ENCODE data around the gene TTC39B. TPM values are rescaled to one million over a fixed set of nuclear protein-coding genes. Genes with fewer than 3 reads are reported as not detected.

The TTC39B gene
- polyA plus RNA-seq, 6 donors from 2014 or later, result 0.19 to 6.7 (median 3.2) TPM

GRCh38 chr9:15138357-15138686 is 168.7 kb downstream of the TTC39B start:
- no peaks in the 10 kb centered on the region for H3K9me3 Mint-ChIP-seq
- DNase-seq (no peak), ATAC-seq (ENCODE audit: low read depth in 2 of 2) (no peak)
- no peak overlapping the region for H3K27ac Mint-ChIP-seq
- no peaks in the 10 kb centered on the region for H3K36me3 Mint-ChIP-seq
- peaks cover 4 to 7% (median 6%) of the 10 kb centered on the region in 3 donors for H3K27me3 Mint-ChIP-seq
- H3K4me3 Mint-ChIP-seq, result no peak overlapping the region
- H3K4me1 Mint-ChIP-seq, result peaks cover 4 to 5% (median 5%) of the 10 kb centered on the region in 3 donors

DNA sequence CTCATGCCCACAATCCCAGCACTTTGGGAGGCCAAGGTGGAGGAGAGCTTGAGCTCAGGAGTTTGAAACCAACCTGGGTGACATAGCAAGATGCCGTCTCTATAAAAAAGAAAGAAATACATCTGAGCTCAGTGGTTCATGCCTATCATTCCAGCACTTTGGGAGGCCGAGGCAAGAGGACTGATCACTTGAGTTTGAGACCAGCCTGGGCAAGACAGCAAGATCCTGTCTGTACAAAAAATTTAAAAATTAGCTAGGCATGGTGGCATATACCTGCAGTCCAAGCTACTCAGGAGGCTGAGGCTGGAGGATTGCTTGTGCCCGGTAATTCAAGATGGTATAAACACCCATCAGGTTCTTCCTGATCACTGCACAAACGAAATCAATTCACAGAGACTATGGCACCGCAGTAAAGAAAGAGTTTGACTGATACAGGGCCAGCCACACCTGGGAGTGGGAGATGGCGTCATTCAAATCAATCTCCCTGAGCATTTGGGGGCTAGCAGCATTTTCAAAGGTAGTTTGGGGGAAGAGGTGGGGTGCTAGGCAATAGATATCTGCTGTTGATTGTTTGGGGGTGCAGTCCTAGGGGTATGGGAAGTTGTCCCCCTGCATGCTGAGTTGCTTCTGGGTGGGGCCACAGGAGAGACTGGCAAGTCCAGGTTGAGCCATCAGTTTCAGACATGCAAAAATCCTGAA is 169.2 kb downstream of the TTC39B start:
- Mint-ChIP-seq H3K9me3 (no peaks in the 10 kb centered on the region), H3K27me3 (peaks cover 6 to 7% (median 6%) of the 10 kb centered on the region in 3 donors), H3K4me1 (peaks cover 4 to 5% (median 5%) of the 10 kb centered on the region in 3 donors), H3K36me3 (no peaks in the 10 kb centered on the region), H3K4me3 (no peak overlapping the region), H3K27ac (peak overlapping the region in 1 of 6 donors; percentile 42)
- no peak for ATAC-seq (ENCODE audit: low read depth in 2 of 2)
- DNase-seq, result no peak

DNA sequence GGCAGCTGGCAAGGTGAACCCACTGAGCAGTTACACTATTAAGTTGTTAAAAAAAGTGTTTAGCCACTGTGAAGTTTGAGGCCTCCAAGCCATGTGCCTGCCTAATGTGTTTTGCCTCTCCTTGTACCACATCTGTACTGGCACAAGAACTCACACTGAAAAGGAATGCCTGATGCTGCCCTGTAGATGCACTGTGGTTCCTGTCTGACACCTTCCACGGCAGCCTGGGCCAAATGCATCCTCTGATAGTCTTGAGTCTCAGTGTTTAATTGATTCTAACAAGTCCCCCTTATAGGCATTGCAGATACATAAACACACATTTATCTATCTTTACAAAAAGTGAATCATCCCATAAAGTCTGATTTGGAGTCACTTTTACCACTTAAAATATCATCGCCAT is 169.9 kb downstream of the TTC39B start:
- H3K4me3 Mint-ChIP-seq, result no peak overlapping the region
- peaks cover 6 to 7% (median 6%) of the 10 kb centered on the region in 3 donors for H3K27me3 Mint-ChIP-seq
- no peak for ATAC-seq (ENCODE audit: low read depth in 2 of 2)
- H3K27ac Mint-ChIP-seq, result no peak overlapping the region
- no peaks in the 10 kb centered on the region for H3K36me3 Mint-ChIP-seq
- DNase-seq, result no peak
- H3K9me3 Mint-ChIP-seq, result no peaks in the 10 kb centered on the region
- peaks cover 4 to 5% (median 5%) of the 10 kb centered on the region in 3 donors for H3K4me1 Mint-ChIP-seq

GRCh38 chr9:15136646-15137045 is 170.4 kb downstream of the TTC39B start:
- H3K9me3 Mint-ChIP-seq, result no peaks in the 10 kb centered on the region
- no peak overlapping the region for H3K27ac Mint-ChIP-seq
- ATAC-seq (ENCODE audit: low read depth in 2 of 2) (no peak), DNase-seq (no peak)
- peaks cover 6 to 7% (median 6%) of the 10 kb centered on the region in 3 donors for H3K27me3 Mint-ChIP-seq
- H3K4me1 Mint-ChIP-seq, result peaks cover 4 to 5% (median 5%) of the 10 kb centered on the region in 3 donors
- H3K36me3 Mint-ChIP-seq, result no peaks in the 10 kb centered on the region
- H3K4me3 Mint-ChIP-seq, result no peak overlapping the region

DNA sequence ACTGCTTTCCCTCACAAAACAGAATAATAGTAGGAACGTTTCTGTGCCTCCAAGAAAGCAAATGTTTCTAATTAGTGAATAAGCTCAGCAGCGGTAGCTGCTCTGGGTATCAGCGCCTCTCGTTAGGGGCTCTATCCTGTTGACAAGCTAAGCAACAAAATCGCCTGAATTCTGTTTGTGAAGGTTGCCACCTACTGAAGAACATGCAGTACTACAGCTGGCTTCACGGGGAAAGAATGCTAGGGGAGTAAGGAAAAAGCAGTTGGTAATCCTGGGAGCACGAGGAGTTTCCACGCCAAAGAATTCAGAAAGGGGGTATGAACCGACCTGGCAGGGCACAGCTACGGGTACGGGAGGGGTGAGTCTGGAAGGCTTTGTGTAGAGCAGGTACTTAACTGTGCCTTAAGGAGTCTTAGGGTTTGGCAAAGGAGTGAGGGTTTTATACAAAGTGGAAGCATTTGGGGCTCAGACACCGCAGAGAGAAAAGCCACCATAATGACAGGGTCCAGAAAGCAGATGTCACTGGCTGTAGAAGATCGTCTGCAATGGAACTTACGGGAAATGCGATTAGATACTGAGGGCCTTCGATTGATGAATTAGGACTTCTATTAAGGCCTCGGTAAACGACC is 171.7 kb downstream of the TTC39B start:
- Mint-ChIP-seq H3K36me3 (no peaks in the 10 kb centered on the region), H3K27ac (peak overlapping the region in 1 of 6 donors; percentile 2), H3K27me3 (peaks cover 2 to 11% (median 6%) of the 10 kb centered on the region in 3 donors), H3K4me3 (no peak overlapping the region), H3K4me1 (peaks cover 4 to 5% (median 5%) of the 10 kb centered on the region in 3 donors), H3K9me3 (no peaks in the 10 kb centered on the region)
- ATAC-seq (ENCODE audit: low read depth in 2 of 2) (no peak), DNase-seq (peak; percentile 3)

- DNase-seq (no peak), ATAC-seq (ENCODE audit: low read depth in 2 of 2) (no peak)
- Mint-ChIP-seq H3K27ac (no peak overlapping the region), H3K9me3 (no peaks in the 10 kb centered on the region), H3K4me3 (no peak overlapping the region), H3K4me1 (peaks cover 4 to 5% (median 5%) of the 10 kb centered on the region in 3 donors), H3K27me3 (peaks cover 0 to 11% (median 10%) of the 10 kb centered on the region in 3 donors), H3K36me3 (no peaks in the 10 kb centered on the region)
Observed at GRCh38 chr9:15133488-15133887, 173.5 kb downstream of the TTC39B start.

DNA sequence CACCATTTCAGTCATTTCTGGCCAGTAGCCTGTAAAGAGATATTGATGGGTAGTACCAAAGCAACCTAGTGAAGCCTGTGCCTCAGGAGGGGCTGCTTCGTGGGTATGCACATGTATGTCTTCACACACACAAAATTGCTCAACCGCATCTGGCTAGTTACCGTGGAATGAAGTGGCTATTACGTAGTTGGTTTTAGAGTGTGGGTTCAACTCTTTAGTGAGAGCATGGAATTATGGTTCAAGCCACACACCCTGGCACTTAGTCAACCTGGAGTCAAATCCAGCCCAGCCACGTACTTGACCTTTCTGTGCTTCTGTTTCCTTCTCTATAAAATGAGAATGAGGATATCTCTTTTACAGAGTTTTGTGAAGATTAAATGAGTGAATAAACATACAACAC is 174.9 kb downstream of the TTC39B start:
- Mint-ChIP-seq H3K27ac (no peak overlapping the region), H3K27me3 (peaks cover 8 to 19% (median 11%) of the 10 kb centered on the region in 3 donors), H3K36me3 (no peaks in the 10 kb centered on the region), H3K4me1 (peaks cover 4 to 5% (median 5%) of the 10 kb centered on the region in 3 donors), H3K9me3 (no peaks in the 10 kb centered on the region), H3K4me3 (no peak overlapping the region)
- ATAC-seq (ENCODE audit: low read depth in 2 of 2) (no peak), DNase-seq (no peak)

- H3K4me3 Mint-ChIP-seq, result no peak overlapping the region
- DNase-seq (no peak), ATAC-seq (ENCODE audit: low read depth in 2 of 2) (no peak)
- H3K4me1 Mint-ChIP-seq, result peaks cover 4 to 5% (median 5%) of the 10 kb centered on the region in 3 donors
- H3K27ac Mint-ChIP-seq, result no peak overlapping the region
- H3K36me3 Mint-ChIP-seq, result peaks cover 0 to 7% of the 10 kb centered on the region in 2 donors
- no peaks in the 10 kb centered on the region for H3K9me3 Mint-ChIP-seq
- H3K27me3 Mint-ChIP-seq, result peaks cover 17 to 21% (median 21%) of the 10 kb centered on the region in 3 donors
Observed at GRCh38 chr9:15131094-15131493, 175.9 kb downstream of the TTC39B start.

- H3K27me3 Mint-ChIP-seq, result peaks cover 21 to 25% (median 23%) of the 10 kb centered on the region in 3 donors
- ATAC-seq (ENCODE audit: low read depth in 2 of 2), result no peak
- H3K27ac Mint-ChIP-seq, result no peak overlapping the region
- DNase-seq, result no peak
- H3K9me3 Mint-ChIP-seq, result no peaks in the 10 kb centered on the region
- H3K4me3 Mint-ChIP-seq, result no peak overlapping the region
- H3K36me3 Mint-ChIP-seq, result peaks cover 0 to 7% of the 10 kb centered on the region in 2 donors
- H3K4me1 Mint-ChIP-seq, result no peaks in the 10 kb centered on the region
Observed at GRCh38 chr9:15127831-15128230, 179.2 kb downstream of the TTC39B start.

DNA sequence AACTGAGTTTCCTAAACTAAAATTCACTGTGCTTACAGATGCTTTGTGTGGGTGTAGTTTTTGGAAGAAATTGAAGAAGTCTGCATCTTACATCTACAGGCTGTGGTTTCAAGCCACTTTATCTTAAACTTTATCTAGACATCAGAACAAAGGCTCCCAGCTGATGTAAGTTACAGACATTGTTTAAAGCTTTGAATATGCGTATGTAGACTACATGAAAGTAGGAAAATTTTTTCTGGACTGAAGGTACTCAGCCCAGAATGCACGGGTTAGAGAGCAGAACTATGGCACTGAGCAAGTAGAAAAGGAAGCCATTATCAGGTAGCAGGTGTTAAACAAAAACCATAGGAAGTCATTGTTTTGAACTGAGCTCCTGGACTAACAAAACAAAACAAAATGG is 185.4 kb downstream of the TTC39B start:
- Mint-ChIP-seq H3K9me3 (peaks cover 0 to 2% (median 0%) of the 10 kb centered on the region in 7 donors), H3K36me3 (peaks cover 0 to 5% of the 10 kb centered on the region in 2 donors), H3K27me3 (peaks cover 13 to 25% (median 20%) of the 10 kb centered on the region in 3 donors), H3K4me1 (no peaks in the 10 kb centered on the region), H3K27ac (no peak overlapping the region), H3K4me3 (no peak overlapping the region)
- DNase-seq, result no peak
- ATAC-seq (ENCODE audit: low read depth in 2 of 2), result no peak

DNA sequence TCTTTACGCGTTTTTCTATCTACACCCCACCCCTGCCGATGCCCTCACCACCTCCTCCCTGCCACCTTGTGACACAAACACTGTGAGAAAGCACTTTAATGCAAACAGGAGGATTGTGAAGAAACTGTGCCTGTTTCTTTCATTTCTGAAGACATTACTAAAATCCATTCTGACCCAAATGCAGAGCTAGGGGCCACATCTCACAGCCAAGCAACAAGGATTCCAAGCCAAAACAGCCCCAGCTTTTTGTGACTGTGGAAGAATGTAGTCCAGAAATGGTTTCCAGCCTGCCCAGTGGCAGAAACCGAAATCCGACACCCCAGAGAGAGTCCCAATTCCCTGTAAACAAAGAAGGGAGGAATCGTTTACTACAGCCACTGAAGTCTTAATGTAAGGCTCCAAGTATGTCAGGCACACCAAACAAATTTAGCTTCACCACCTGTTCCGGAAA is 190.9 kb downstream of the TTC39B start:
- peaks cover 12 to 22% (median 17%) of the 10 kb centered on the region in 3 donors for H3K27me3 Mint-ChIP-seq
- DNase-seq (no peak), ATAC-seq (ENCODE audit: low read depth in 2 of 2) (no peak)
- H3K36me3 Mint-ChIP-seq, result no peaks in the 10 kb centered on the region
- H3K4me3 Mint-ChIP-seq, result no peak overlapping the region
- no peaks in the 10 kb centered on the region for H3K4me1 Mint-ChIP-seq
- H3K27ac Mint-ChIP-seq, result no peak overlapping the region
- H3K9me3 Mint-ChIP-seq, result peaks cover 0 to 2% (median 0%) of the 10 kb centered on the region in 7 donors

DNA sequence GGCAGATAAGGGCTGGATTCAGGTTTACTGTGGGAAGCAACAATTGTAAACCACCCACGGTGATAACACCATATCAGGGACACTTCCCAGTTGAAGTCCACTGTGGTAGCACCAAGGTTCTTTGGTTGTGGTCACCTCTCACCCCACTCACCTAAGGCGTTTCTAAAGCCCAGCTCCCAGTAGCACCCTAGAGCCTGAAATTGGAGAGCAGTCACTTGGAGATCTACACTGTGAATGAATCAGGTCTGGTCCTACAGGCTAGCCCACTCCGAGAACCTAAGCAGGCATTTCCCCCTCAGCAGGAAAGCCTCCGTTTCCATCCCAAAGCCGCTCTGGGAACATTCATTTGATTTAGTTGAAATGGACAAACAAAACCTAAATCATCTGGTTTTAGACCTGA is 191.3 kb downstream of the TTC39B start:
- Mint-ChIP-seq H3K4me3 (no peak overlapping the region), H3K27ac (no peak overlapping the region), H3K4me1 (no peaks in the 10 kb centered on the region), H3K27me3 (peaks cover 12 to 22% (median 16%) of the 10 kb centered on the region in 3 donors), H3K36me3 (no peaks in the 10 kb centered on the region), H3K9me3 (peaks cover 0 to 2% (median 0%) of the 10 kb centered on the region in 7 donors)
- ATAC-seq (ENCODE audit: low read depth in 2 of 2), result no peak
- no peak for DNase-seq

GRCh38 chr9:15115041-15115440 is 192.0 kb downstream of the TTC39B start:
- Mint-ChIP-seq H3K36me3 (no peaks in the 10 kb centered on the region), H3K4me1 (no peaks in the 10 kb centered on the region), H3K27ac (no peak overlapping the region), H3K27me3 (peaks cover 12 to 22% (median 12%) of the 10 kb centered on the region in 3 donors), H3K4me3 (no peak overlapping the region), H3K9me3 (peaks cover 0 to under 1% (median 0%) of the 10 kb centered on the region in 7 donors)
- ATAC-seq (ENCODE audit: low read depth in 2 of 2) (no peak), DNase-seq (no peak)
